ENCODE measurements around the gene LSR. TPM values are rescaled to one million over a fixed set of nuclear protein-coding genes. Genes with fewer than 3 reads are reported as not detected.

LSR gene
- total RNA-seq, 4 donors from 2014 or later = 36.0 to 113 (median 79.4) TPM

- no peak overlapping the region for H3K27ac ChIP-seq
- peaks cover 0 to 9% (median 0%) of the 10 kb centered on the region in 3 donors for H3K4me1 ChIP-seq
- no peaks in the 10 kb centered on the region for H3K27me3 ChIP-seq
- H3K9me3 ChIP-seq = no peaks in the 10 kb centered on the region
- H3K36me3 ChIP-seq = no peaks in the 10 kb centered on the region
- TF ChIP-seq POLR2A (IDR thresholded peaks at IDR 0.05) = no peak
- no peak for TF ChIP-seq CTCF (IDR thresholded peaks at IDR 0.05)
- 44 to 74% methylated on average over 2 to 4 of the region's 4 CpGs for WGBS, 2 donors
- intact Hi-C loops (cut with DNase I) = no loop called here
- no peak overlapping the region for H3K4me3 ChIP-seq
- no peak for DNase-seq
These were observed 24.8 kb upstream of the LSR start for GRCh38 chr19:35223862-35224505.

GRCh38 chr19:35224681-35225571 is 23.9 kb upstream of the LSR start:
- Histone ChIP-seq H3K36me3 (no peaks in the 10 kb centered on the region), H3K27me3 (no peaks in the 10 kb centered on the region), H3K9me3 (no peaks in the 10 kb centered on the region), H3K27ac (no peak overlapping the region), H3K4me3 (no peak overlapping the region), H3K4me1 (peaks cover 0 to 9% (median 0%) of the 10 kb centered on the region in 3 donors)
- TF ChIP-seq CTCF (IDR thresholded peaks at IDR 0.05) = no peak
- no peak for TF ChIP-seq POLR2A (IDR thresholded peaks at IDR 0.05)
- 47 to 66% methylated on average over 14 to 21 of the region's 41 CpGs for WGBS, 2 donors
- no peak for DNase-seq
- intact Hi-C loops (cut with DNase I) = no loop called here

GRCh38 chr19:35225951-35226350 is 22.9 kb upstream of the LSR start:
- H3K4me3 ChIP-seq = no peak overlapping the region
- WGBS, 2 donors = 64 to 79% methylated on average over 2 to 6 of the region's 6 CpGs
- DNase-seq = no peak
- H3K9me3 ChIP-seq = no peaks in the 10 kb centered on the region
- intact Hi-C loops (cut with DNase I) = no loop called here
- TF ChIP-seq POLR2A (IDR thresholded peaks at IDR 0.05) (no peak), CTCF (IDR thresholded peaks at IDR 0.05) (no peak)
- no peaks in the 10 kb centered on the region for H3K27me3 ChIP-seq
- peaks cover 0 to 9% (median 0%) of the 10 kb centered on the region in 3 donors for H3K4me1 ChIP-seq
- H3K27ac ChIP-seq = no peak overlapping the region
- no peaks in the 10 kb centered on the region for H3K36me3 ChIP-seq

- DNase-seq = no peak
- Histone ChIP-seq H3K27ac (no peak overlapping the region), H3K36me3 (no peaks in the 10 kb centered on the region), H3K9me3 (no peaks in the 10 kb centered on the region), H3K4me3 (no peak overlapping the region), H3K27me3 (no peaks in the 10 kb centered on the region), H3K4me1 (peaks cover 0 to 9% (median 0%) of the 10 kb centered on the region in 3 donors)
- intact Hi-C loops (cut with DNase I) = no loop called here
- TF ChIP-seq POLR2A (IDR thresholded peaks at IDR 0.05) (no peak), CTCF (IDR thresholded peaks at IDR 0.05) (no peak)
- whole genome bisulfite sequencing, 2 donors = 84 to 91% methylated on average over 5 of the region's 5 CpGs
These were observed 22.1 kb upstream of the LSR start for GRCh38 chr19:35226748-35227147.
